NT2/D1 (cell line): Measurements from ENCODE around the gene L3MBTL4.

Experiments
- YY1 ChIP-seq: IDR thresholded peaks from 2 replicates; pipeline ENCODE4 v1.6.1; 2011; ENCODE audit not compliant: insufficient read length, insufficient read depth
- ZNF274 ChIP-seq: IDR thresholded peaks from 2 replicates; pipeline ENCODE4 v1.6.1; 2011; ENCODE audit warnings: mild to moderate bottlenecking, low read depth, low read length

GRCh38 chr18:6449213-6449612, 34.5 kb upstream of the L3MBTL4 start:
- TF ChIP-seq ZNF274 (no peak), YY1 (no peak)
